GM18511 (cell line): Measurements from ENCODE around the gene RXRB.
"Not testable (repeated sequence)": the region's sequence is repeated elsewhere in the genome, so short reads cannot be mapped to it uniquely, and the experiment has no call there.

Experiments
- ATAC-seq: cut with Tn5 transposase; IDR thresholded peaks from one replicate; pipeline ENCODE4 v1.9.1; 2021; ENCODE audit warnings: mild to moderate bottlenecking, moderate library complexity; ENCODE audit not compliant: unreplicated experiment

Gene RXRB

DNA sequence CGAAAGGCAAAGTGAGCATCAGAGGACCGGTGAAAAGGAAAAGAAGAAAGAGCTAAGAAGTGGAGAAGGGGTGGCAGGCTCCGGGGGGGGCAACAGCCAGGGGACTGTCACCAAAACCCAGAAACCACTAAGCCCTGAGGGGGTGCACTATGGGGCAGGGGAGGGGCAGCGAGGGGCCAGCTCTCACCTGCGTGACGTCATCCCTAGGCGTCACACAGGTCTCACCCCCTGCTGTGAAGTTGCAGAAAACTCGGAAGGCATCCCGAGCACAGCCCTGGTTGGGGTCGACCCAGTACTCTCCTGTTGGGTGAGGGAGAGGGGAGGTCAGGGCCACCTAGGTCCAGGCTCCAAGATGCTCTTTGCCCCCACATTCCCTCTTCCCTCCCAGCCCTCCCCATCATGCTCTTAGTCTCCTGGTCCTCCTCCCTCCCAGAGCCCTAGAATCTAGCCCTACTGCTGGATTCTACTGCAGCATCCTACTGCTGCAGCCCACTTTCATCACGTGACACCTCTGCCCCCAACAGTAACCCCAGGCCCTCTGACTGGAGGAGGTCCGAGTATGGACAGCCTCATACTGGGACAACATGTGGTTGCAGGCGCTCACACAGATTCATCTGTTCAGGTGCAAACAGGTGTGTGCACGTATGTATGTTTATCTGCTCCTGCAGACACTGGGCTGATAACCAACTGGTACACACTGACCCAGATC lies 35.6 kb downstream of the RXRB start:
- ATAC-seq, result no peak

DNA sequence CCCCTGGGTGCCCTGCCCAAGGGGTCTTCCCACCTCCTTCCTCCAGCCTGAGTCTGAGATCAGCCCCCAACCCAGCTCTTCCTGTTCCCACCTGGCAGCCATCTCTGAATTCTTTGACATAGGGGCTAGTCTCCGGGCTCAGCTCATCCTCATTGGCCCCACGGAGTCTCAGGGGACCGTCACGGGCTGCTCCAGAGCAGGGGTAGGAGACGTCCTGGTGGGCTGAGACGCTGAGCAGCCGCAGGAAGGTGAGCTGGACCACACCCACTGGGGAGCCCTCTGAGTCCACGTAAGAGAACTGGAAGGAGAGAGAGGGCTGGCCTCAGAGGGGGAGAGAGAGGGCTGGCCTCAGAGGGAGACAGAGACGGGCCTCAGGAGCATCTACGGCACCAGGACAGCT lies 36.3 kb downstream of the RXRB start:
- no peak for ATAC-seq

DNA sequence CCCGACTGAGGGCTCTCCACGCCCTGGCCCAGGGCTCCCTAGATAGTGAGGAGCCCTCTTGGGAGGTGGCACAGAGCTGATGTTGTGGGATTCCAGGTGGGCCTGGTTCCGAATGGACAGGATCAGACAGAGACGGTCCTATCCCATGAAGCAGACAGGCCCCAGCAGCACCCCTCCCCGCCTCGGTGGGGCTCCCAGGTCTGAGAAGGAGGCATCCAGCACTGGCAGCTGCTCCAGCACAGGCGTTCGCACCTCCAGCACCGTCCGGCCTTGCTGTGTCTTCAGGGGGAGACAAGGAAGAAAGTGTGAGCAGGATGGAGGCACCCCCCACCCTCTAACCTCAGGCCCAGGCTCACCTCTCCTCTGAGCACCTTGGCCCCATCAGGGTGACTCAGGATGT lies 36.9 kb downstream of the RXRB start:
- no peak for ATAC-seq

DNA sequence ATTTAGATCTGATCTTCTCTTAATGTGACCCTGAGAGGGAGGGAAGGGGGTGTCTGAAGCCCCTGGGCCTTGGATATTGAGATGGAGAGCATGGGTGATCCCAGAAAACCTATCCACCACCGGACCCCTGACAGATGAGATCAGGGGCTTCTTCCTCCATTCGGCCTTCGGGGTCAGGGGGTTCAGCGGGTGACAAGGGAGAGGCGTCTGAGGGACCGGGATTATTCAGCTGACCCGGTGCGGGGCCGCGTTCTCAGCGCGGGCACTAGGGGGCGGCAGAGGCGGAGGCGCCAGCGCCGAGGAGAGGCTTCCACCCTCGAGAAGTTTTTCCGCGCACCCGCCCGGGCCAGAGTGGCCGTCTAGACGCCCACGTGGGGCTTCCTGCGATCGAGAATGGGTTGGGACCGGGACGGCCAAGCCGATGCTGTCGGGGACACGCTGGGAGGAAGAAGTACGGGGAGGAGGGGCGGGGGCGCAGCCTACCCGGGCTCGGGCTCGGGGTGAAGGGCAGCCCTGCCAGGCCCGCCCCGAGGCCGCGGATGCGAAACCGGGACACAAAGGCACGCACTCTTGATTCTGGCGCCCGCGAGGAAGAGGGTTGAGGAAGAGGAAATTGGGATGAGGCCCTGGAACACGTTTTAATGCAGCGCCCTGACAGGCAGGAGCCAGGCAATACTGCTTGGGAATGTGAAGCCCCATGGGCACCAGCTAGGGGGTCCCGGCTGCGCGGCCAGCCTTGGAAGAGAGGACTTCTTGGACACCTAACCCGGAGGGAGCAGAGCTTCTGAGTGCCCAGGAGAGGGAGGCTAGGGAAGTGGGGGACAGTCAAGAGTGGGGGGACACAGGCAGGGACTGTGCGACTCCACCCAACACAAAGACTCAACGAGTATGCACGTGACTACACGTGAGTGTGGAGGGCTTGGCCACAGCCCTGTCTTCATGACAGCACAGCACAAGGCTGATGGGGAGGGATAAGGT lies 38.8 kb downstream of the RXRB start:
- ATAC-seq, result no peak

DNA sequence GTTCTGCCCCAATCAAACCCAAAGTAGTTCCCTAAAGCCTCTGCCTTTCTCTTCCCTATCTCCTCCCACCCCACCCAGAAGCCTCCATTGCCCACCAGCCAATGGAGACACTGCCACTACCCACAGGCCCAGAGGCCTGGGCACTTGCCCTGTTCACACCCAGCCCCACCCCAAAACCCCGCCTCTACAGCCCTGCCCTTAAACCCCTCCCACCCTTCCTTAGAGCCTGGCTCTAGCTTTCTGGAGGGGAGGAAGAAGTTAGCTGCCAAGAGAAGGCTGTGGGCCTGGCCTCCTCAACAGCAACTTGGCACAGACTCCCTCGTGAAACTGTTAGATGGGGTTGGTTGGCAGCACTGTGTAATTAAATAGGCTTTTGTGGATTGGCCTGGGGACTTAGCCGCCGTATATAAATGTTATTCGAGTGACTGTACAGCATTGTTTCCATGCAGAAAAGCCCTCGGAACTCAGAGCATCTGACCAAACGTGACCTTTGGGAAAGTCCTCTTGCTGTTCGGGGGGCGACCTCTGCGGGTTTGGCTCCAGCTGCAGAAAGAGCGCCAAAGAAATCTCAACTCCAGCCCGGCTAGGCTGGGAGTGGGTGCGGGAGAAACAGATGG lies 39.6 kb downstream of the RXRB start:
- ATAC-seq, result no peak

DNA sequence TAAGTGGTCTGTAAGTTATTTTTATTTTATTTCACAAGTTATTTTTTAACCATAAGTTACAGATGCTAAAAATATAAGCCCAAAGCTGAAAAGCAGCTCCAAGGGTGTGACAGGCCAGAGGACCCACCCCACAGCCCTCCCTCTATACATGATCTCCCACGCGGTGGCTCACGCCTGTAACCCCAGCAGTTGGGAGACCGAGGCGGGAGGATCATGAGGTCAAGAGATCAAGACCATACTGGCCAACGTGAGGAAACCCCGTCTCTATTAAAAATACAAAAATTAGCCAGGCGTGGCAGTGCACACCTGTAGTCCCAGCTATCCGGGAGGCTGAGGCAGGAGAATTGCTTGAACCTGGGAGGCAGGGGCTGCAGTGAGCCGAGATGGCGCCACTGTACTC lies 40.4 kb downstream of the RXRB start:
- ATAC-seq, result no peak

DNA sequence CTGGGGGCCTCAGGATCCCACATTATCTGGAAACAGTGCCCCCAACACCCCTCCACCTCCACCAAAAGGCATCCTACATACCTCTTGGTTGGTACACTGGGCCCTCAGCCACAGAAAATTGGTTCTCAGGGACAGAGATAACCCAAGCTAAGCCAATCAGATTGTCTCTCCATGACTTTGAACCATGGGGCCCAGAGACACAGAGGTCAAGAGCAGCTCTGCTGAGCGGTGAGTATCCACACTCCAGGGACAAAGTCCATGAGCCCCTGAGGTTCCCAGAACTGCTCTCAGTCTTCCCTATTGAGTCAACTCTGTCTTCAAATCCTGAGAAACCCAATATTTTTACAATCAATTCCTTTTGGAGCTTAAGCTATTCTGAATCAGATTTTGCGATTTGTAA lies 43.5 kb downstream of the RXRB start:
- ATAC-seq, result no peak

DNA sequence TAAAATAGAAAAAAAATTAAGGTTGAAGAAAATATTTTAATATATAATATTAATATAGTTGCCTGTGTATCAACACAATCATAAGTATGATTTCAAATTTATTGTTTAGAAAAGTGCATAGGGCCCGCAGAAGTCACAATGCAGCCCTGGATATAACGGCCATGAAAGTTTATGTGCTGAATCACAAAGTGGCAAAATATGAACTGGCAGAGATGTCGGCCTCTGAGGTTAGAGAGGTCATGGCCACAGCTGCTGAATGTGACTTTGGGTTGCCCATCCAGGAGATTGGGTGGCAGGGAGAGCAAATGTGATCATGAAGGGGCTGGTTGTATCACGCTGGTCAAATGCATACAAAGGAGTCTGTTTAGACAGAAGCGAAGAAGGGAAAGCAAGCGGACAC lies 43.9 kb downstream of the RXRB start:
- ATAC-seq, result no peak

DNA sequence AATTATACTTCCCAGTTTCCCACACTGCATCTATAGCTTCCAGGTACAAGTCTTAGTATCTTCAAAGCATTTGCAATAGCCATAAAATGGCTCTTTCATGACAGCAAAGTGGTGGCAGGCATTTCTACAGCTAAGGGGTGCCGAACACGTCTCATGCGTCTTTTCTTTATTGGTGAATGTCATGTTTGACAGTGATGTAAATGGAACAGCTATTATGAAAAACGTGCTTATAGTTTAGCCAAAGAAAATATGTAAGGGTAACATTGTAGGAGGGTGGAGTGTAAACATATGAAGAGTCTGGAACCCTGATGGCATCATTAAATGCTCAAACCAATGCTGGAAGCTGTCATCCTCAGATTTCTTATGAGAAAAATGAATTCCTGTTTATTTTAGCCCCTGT lies 46.1 kb downstream of the RXRB start:
- ATAC-seq, result no peak

DNA sequence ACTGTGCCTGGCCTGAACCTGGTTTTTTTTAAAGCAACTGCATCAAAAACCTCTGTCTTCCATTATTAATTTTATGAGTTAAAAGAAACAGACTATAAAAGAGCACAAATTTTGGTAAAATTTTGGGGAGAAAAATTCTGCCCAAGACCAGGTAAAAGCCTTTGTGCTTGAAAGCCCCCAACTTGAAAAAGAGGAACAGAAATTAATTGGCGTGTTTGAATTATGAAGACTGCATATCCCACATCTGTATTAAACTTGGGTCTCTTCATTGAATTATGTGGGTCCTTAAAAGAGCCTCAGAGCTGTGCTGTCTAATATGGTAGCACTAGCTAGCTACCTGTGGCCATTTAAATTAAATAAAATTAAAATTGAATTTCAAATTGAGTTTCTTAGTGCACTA lies 49.4 kb downstream of the RXRB start:
- no peak for ATAC-seq

DNA sequence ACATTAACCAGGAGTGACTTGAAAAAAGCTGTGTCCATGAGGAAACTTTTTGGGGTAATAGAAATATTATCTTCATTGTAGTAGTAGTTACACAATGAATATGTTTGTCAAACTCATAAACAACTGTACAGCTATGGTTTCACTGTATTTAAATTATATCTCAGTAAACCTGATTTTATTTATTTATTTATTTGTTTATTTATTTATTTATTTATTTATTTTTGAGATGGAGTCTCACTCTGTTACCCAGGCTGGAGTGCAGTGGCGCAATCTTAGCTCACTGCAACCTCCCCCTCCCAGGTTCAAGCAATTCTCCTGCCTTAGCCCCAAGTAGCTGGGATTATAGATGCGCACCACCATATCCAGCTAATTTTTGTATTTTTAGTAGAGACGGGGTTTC lies 49.9 kb downstream of the RXRB start:
- ATAC-seq, result not testable (repeated sequence)

DNA sequence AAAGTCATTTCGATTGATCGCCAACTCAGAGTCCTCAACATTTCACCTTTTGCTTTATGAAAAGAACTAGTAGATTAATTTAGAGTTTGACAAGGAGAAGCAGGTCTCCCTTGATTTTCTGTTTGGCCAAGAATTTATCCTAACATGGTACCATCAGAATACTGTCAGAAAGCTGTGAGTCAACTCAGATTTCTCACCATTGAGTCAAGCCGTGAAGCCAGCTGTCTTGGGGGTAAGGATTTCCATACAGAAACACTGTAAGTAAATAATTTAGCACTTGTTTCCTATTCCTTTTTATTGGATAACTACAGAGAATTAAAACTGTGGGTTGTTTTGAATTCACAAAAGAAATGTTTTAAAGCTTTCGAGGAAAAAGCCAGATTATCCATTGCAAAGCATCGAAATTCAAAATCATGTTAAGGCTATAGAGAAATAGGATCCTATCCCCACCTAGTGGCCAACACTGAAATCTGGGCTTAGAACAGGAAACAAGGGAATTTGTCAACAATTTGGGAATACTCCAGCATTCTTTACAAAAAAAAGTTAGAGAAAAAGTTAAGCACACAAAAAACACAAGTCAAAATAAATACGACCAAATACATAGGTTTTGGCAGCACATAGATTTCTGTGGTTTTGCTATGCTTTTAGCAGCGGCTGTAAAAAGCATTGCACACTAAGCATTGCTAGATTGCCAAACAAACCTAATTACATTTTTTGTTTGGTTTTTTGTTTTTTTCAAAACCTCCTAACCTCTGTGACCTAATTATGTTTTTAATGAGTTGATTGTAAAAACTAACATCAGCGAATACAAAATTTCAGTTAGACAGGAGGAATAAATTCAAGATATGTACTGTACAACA lies 52.4 kb downstream of the RXRB start:
- no peak for ATAC-seq

DNA sequence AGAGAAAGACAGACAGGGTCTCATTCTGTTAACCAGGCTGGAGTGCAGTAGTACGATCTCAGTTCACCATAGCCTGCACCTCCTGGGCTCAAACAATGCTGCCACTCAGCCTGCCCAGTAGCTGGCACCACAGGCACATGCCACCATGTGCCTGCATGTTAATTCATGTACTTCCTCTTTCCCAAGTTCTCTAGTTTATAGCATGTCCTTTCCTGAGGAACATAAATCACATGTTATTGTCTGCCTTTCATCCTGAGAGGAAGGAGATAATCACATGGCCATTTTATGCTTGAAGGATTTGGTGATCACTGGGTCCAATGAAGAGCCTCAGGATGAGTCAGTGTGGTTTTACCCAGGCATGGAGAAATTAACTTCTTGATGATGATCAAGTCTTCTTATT lies 56.1 kb downstream of the RXRB start:
- no peak for ATAC-seq
